DOHH2 (cell line): Measurements from ENCODE around the gene CDK3.

ENCODE experiments used
- H3F3A ChIP-seq: fragments of 200-600 bp; sonication (generic), shearing (Covaris generic); 2 replicates; pipeline ENCODE4 v1.6.0; 2016; ENCODE audit warnings: antibody characterized with exemption, mild to moderate bottlenecking; ENCODE audit not compliant: control insufficient read depth, insufficient read depth
- H3K27ac ChIP-seq: fragments of 200-600 bp; sonication (generic); 2 replicates; pipeline ENCODE4 v1.5.1; 2014; ENCODE audit warnings: low read depth, mild to moderate bottlenecking, low read length, moderate library complexity
- H3K27me3 ChIP-seq: fragments of 200-600 bp; sonication (generic); 2 replicates; pipeline ENCODE4 v1.6.1; 2014; ENCODE audit warnings: mild to moderate bottlenecking, low read length, mixed read lengths; ENCODE audit not compliant: control insufficient read depth
- H3K36me3 ChIP-seq: fragments of 200-600 bp; sonication (generic); 2 replicates; pipeline ENCODE4 v1.6.1; 2014; ENCODE audit warnings: mild to moderate bottlenecking, low read length, moderate library complexity, mixed read lengths; ENCODE audit not compliant: control insufficient read depth
- H3K4me1 ChIP-seq: fragments of 200-600 bp; sonication (generic); 2 replicates; pipeline ENCODE4 v1.6.1; 2014; ENCODE audit warnings: mild to moderate bottlenecking, low read length, mixed read lengths; ENCODE audit not compliant: control insufficient read depth
- H3K4me2 ChIP-seq: fragments of 200-600 bp; sonication (generic); 2 replicates; pipeline ENCODE4 v1.6.0; 2014; ENCODE audit warnings: mild to moderate bottlenecking, low read length, moderate library complexity
- H3K4me3 ChIP-seq: fragments of 200-600 bp; sonication (generic); 2 replicates; pipeline ENCODE4 v1.5.1; 2014; ENCODE audit warnings: mild to moderate bottlenecking, low read length, mixed read lengths
- H3K79me2 ChIP-seq: fragments of 200-600 bp; sonication (generic); 2 replicates; pipeline ENCODE4 v1.6.1; 2014; ENCODE audit warnings: mild to moderate bottlenecking, low read length, mixed read lengths; ENCODE audit not compliant: control insufficient read depth
- H3K9me2 ChIP-seq: fragments of 200-600 bp; sonication (generic); replicated peaks from 2 replicates; pipeline ENCODE4 v1.6.1; 2014; ENCODE audit warnings: mild to moderate bottlenecking, low read length, mixed read lengths; ENCODE audit not compliant: control insufficient read depth
- H3K9me3 ChIP-seq: fragments of 200-600 bp; sonication (generic); 2 replicates; pipeline ENCODE4 v1.6.1; 2014; ENCODE audit warnings: antibody characterized with exemption, low read length, mixed read lengths; ENCODE audit not compliant: control insufficient read depth, insufficient read depth
- H4K20me1 ChIP-seq: fragments of 200-600 bp; sonication (generic); 2 replicates; pipeline ENCODE4 v1.6.0; 2014; ENCODE audit warnings: low read depth, mild to moderate bottlenecking, antibody characterized with exemption, low read length, moderate library complexity; ENCODE audit not compliant: control insufficient read depth, insufficient read depth
- CTCF ChIP-seq: fragments of 200-600 bp; sonication (generic); IDR thresholded peaks from one replicate; pipeline ENCODE4 v1.5.1; 2014; ENCODE audit warnings: antibody characterized with exemption, mild to moderate bottlenecking, low read depth, low read length; ENCODE audit not compliant: poor library complexity, severe bottlenecking
- EZH2phosphoT487 ChIP-seq: fragments of 200-600 bp; sonication (generic); IDR thresholded peaks from 2 replicates; pipeline ENCODE4 v1.6.1; 2017; ENCODE audit warnings: borderline replicate concordance, mild to moderate bottlenecking, antibody characterized with exemption, low read length, moderate library complexity, mixed read lengths

The CDK3 gene

GRCh38 chr17:76051561-76051960 is 50.9 kb downstream of the CDK3 start:
- H3K9me2 ChIP-seq = no peaks in the 10 kb centered on the region
- no peak for TF ChIP-seq CTCF
- no peak for TF ChIP-seq EZH2phosphoT487
- no peaks in the 10 kb centered on the region for H3F3A ChIP-seq
- H3K27me3 ChIP-seq = no peaks in the 10 kb centered on the region
- H3K79me2 ChIP-seq = peaks cover 4% of the 10 kb centered on the region; the same call in 1 of the 2 replicates
- H4K20me1 ChIP-seq = no peaks in the 10 kb centered on the region
- H3K27ac ChIP-seq = no peak overlapping the region
- H3K36me3 ChIP-seq = peaks cover 74% of the 10 kb centered on the region
- H3K4me3 ChIP-seq = no peak overlapping the region
- H3K4me1 ChIP-seq = peaks cover 7% of the 10 kb centered on the region; the same call in 1 of the 2 replicates
- no peaks in the 10 kb centered on the region for H3K9me3 ChIP-seq
- no peak overlapping the region for H3K4me2 ChIP-seq

GRCh38 chr17:76053246-76054111 is 52.8 kb downstream of the CDK3 start:
- H3K4me2 ChIP-seq = no peak overlapping the region

GRCh38 chr17:76054112-76054476 is 53.4 kb downstream of the CDK3 start:
- Histone ChIP-seq H3K36me3 (peaks cover 77% of the 10 kb centered on the region), H4K20me1 (no peaks in the 10 kb centered on the region), H3K9me3 (no peaks in the 10 kb centered on the region), H3K79me2 (peaks cover 4% of the 10 kb centered on the region; the same call in 1 of the 2 replicates), H3K4me3 (no peak overlapping the region), H3K27ac (no peak overlapping the region), H3K9me2 (no peaks in the 10 kb centered on the region), H3F3A (no peaks in the 10 kb centered on the region), H3K27me3 (no peaks in the 10 kb centered on the region), H3K4me1 (no peaks in the 10 kb centered on the region), H3K4me2 (no peak overlapping the region)
- TF ChIP-seq EZH2phosphoT487 = no peak
- no peak for TF ChIP-seq CTCF

More at GRCh38 chr17:76053246-76054111, 52.8 kb downstream of the CDK3 start:
- Histone ChIP-seq H3K4me1 (peaks cover under 1% of the 10 kb centered on the region; the same call in 1 of the 2 replicates), H4K20me1 (no peaks in the 10 kb centered on the region), H3K36me3 (peaks cover 77% of the 10 kb centered on the region), H3K79me2 (peaks cover 4% of the 10 kb centered on the region; the same call in 1 of the 2 replicates), H3K9me2 (no peaks in the 10 kb centered on the region), H3K9me3 (no peaks in the 10 kb centered on the region), H3K4me3 (no peak overlapping the region), H3K27me3 (no peaks in the 10 kb centered on the region), H3K27ac (no peak overlapping the region), H3F3A (no peaks in the 10 kb centered on the region)
- TF ChIP-seq EZH2phosphoT487 (no peak), CTCF (no peak)
